ENCODE data around the gene MYNN.

DNA sequence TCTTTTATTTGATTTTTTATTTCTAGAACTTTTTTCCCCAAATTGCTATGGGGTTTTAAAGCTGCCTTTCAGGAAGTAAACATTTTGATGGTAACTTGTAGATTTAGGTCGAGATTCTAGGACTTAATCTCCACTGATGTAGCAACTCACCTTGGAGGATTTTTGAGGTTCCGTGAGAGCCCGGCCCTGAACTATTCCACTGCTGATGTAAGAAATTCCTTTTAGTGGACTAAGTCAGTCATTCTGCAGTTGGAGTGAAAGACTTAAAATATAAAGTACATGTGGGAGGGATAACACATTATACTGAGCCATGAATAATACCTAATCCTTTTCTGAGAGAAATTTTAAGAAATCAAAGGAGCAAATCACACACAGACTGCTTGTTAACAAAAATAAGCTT lies 52.1 kb downstream of the MYNN start:
- TF ChIP-seq EHMT2 (IDR thresholded peaks at IDR 0.05) (no peak), SNRNP70 (optimal IDR thresholded peaks at IDR 0.05; ENCODE audit: low read depth, low read length) (no peak), FOSL1 (tag; conservative IDR thresholded peaks at IDR 0.05) (no peak), POLR2AphosphoS2 (IDR thresholded peaks at IDR 0.05; ENCODE audit: low read length) (no peak)
- TF ChIP-seq, protein P1, sequence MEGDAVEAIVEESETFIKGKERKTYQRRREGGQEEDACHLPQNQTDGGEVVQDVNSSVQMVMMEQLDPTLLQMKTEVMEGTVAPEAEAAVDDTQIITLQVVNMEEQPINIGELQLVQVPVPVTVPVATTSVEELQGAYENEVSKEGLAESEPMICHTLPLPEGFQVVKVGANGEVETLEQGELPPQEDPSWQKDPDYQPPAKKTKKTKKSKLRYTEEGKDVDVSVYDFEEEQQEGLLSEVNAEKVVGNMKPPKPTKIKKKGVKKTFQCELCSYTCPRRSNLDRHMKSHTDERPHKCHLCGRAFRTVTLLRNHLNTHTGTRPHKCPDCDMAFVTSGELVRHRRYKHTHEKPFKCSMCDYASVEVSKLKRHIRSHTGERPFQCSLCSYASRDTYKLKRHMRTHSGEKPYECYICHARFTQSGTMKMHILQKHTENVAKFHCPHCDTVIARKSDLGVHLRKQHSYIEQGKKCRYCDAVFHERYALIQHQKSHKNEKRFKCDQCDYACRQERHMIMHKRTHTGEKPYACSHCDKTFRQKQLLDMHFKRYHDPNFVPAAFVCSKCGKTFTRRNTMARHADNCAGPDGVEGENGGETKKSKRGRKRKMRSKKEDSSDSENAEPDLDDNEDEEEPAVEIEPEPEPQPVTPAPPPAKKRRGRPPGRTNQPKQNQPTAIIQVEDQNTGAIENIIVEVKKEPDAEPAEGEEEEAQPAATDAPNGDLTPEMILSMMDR (IDR thresholded peaks at IDR 0.05 in 2 of 3, conservative IDR thresholded peaks at IDR 0.05 in 1 of 3; ENCODE audit: insufficient read depth in 2 of 3, low read depth in 1 of 3, low read length in 3 of 3): no peak

Data from K562 (cell line).